ENCODE measurements around the gene CPEB2. TPM values are rescaled to one million over a fixed set of nuclear protein-coding genes. Genes with fewer than 3 reads are reported as not detected.

Gene CPEB2
- total and polyA plus RNA-seq, 9 of the 15 experiments (the other 6 are each of a cell fraction or from before 2014, with no cell fraction given): 0.39 to 3.0 (median 1.4) TPM

DNA sequence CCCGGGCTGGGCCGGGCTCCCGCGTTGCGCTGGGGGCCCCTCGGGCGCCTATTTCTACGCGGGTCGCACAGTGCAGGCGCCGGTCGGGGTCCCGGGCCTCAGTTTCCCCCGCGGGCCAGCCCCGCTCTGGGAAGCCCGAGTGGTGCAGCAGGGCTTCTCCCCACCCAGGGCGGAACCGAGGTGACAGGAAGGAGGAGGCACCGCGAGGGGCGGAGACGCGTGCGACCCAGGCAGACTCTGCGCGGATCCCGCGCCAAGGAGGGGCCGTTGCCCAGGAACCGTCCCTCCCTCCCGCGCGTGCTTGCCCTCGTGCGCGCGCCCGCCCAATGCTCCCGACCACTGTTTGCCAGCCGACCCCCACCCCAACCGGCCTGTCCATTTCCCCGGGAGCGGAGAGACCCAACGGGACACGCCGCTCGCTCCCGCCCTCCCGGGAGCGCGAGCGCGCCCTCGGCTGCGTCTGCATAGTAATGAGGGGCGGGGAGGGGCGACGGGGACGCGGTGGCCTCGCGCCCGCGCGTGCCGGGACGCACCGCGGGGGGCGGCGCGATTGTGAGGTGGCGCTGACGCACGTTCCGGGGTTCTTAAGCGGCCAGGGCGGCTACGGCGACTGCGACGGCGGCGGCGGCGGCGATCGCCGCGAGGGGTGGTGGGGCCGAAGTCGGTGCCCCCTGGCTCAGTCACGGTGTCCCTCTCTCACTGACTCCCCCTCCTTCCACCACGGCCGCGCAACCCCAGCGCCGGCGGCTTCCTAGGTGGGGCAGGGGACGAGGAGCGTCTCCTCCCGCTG is at the start of gene CPEB2 (continued):
- TF ChIP-seq MITF (IDR thresholded peaks at IDR 0.05) (no peak), ZFP91 (CRISPR knock-in tag; IDR thresholded peaks at IDR 0.05) (no peak; the same call in 1 of the 2 replicates), OTX1 (CRISPR knock-in tag; IDR thresholded peaks at IDR 0.05) (no peak), SMARCA5 (IDR thresholded peaks at IDR 0.05) (no peak), TFE3 (CRISPR knock-in tag; IDR thresholded peaks at IDR 0.05) (no peak), ESRRB (CRISPR knock-in tag; IDR thresholded peaks at IDR 0.05; ENCODE audit: borderline replicate concordance) (no peak), PATZ1 (CRISPR knock-in tag; IDR thresholded peaks at IDR 0.05; ENCODE audit: borderline replicate concordance) (no peak), PTBP1 (IDR thresholded peaks at IDR 0.05; ENCODE audit: low read depth, low read length) (no peak), NFE2L1 (tag; IDR thresholded peaks at IDR 0.05; ENCODE audit: borderline replicate concordance, low read depth) (no peak), ZNF57 (CRISPR knock-in tag; IDR thresholded peaks at IDR 0.05) (no peak), UBTF (IDR thresholded peaks at IDR 0.05; ENCODE audit: borderline replicate concordance in 1 of 2, low read depth in 2 of 2, low read length in 2 of 2) (0 out of 4 replicates have a peak, but pooled peaks of 1 of the 2 experiments have one; percentile 53), TEAD4 (IDR thresholded peaks at IDR 0.05; ENCODE audit: low read length) (no peak), TEAD4 (CRISPR knock-in tag; IDR thresholded peaks at IDR 0.05; ENCODE audit: borderline replicate concordance) (no peak), ZFPM2 (CRISPR knock-in tag; IDR thresholded peaks at IDR 0.05) (no peak)
- TF ChIP-seq, protein P1, sequence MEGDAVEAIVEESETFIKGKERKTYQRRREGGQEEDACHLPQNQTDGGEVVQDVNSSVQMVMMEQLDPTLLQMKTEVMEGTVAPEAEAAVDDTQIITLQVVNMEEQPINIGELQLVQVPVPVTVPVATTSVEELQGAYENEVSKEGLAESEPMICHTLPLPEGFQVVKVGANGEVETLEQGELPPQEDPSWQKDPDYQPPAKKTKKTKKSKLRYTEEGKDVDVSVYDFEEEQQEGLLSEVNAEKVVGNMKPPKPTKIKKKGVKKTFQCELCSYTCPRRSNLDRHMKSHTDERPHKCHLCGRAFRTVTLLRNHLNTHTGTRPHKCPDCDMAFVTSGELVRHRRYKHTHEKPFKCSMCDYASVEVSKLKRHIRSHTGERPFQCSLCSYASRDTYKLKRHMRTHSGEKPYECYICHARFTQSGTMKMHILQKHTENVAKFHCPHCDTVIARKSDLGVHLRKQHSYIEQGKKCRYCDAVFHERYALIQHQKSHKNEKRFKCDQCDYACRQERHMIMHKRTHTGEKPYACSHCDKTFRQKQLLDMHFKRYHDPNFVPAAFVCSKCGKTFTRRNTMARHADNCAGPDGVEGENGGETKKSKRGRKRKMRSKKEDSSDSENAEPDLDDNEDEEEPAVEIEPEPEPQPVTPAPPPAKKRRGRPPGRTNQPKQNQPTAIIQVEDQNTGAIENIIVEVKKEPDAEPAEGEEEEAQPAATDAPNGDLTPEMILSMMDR (IDR thresholded peaks at IDR 0.05 in 2 of 3, conservative IDR thresholded peaks at IDR 0.05 in 1 of 3; ENCODE audit: insufficient read depth in 2 of 3, low read depth in 1 of 3, low read length in 3 of 3): no peak
